OCI-LY1 (cell line): ENCODE measurements around the gene NPM1.

Source experiments
- H2AFZ ChIP-seq: fragments of 200-600 bp; sonication (generic), shearing (Covaris generic); 2 replicates; pipeline ENCODE4 v1.6.0; 2014; ENCODE audit warnings: antibody characterized with exemption, mild to moderate bottlenecking, low read length
- H3F3A ChIP-seq: fragments of 200-600 bp; sonication (generic), shearing (Covaris generic); 2 replicates; pipeline ENCODE4 v1.6.0; 2014; ENCODE audit warnings: mild to moderate bottlenecking, antibody characterized with exemption, low read length, moderate library complexity; ENCODE audit not compliant: insufficient read depth
- H3K27ac ChIP-seq: fragments of 200-600 bp; sonication (generic); 2 replicates; pipeline ENCODE4 v1.5.1; 2014; ENCODE audit warnings: low read length, mixed run types, mild to moderate bottlenecking, low read depth; ENCODE audit not compliant: poor library complexity, severe bottlenecking
- H3K27me3 ChIP-seq: fragments of 200-600 bp; sonication (generic); 2 replicates; pipeline ENCODE4 v1.6.0; 2014; ENCODE audit warnings: antibody characterized with exemption, mild to moderate bottlenecking, low read length, moderate library complexity; ENCODE audit not compliant: insufficient read depth
- H3K36me3 ChIP-seq: fragments of 200-600 bp; sonication (generic); 2 replicates; pipeline ENCODE4 v1.6.1; 2014; ENCODE audit warnings: mild to moderate bottlenecking, antibody characterized with exemption, low read length, moderate library complexity, mixed read lengths; ENCODE audit not compliant: insufficient read depth
- H3K4me1 ChIP-seq: fragments of 200-600 bp; sonication (generic); 2 replicates; pipeline ENCODE4 v1.5.1; 2014; ENCODE audit warnings: mild to moderate bottlenecking, low read length, moderate library complexity; ENCODE audit not compliant: insufficient read depth, severe bottlenecking
- H3K4me2 ChIP-seq: fragments of 200-600 bp; sonication (generic), shearing (Covaris generic); 2 replicates; pipeline ENCODE4 v1.6.1; 2014; ENCODE audit warnings: low read length
- H3K4me3 ChIP-seq: fragments of 200-600 bp; sonication (generic); 2 replicates; pipeline ENCODE4 v1.5.1; 2014; ENCODE audit warnings: low read length, low read depth, mild to moderate bottlenecking, mixed read lengths; ENCODE audit not compliant: poor library complexity, severe bottlenecking
- H3K79me2 ChIP-seq: fragments of 200-600 bp; shearing (Covaris generic); 2 replicates; pipeline ENCODE4 v1.6.1; 2016; ENCODE audit warnings: mixed run types, low read length, mixed read lengths; ENCODE audit not compliant: insufficient read depth
- H3K9ac ChIP-seq: fragments of 200-600 bp; sonication (generic), shearing (Covaris generic); 2 replicates; pipeline ENCODE4 v1.6.1; 2014; ENCODE audit warnings: mild to moderate bottlenecking, low read length, mixed read lengths
- H3K9me2 ChIP-seq: fragments of 200-600 bp; sonication (generic), shearing (Covaris generic); 2 replicates; pipeline ENCODE4 v1.6.1; 2014; ENCODE audit warnings: low read depth, mild to moderate bottlenecking, low read length, mixed read lengths
- H3K9me3 ChIP-seq: fragments of 200-600 bp; shearing (Covaris generic); 2 replicates; pipeline ENCODE4 v1.6.1; 2014; ENCODE audit warnings: low read length, mixed read lengths
- H4K20me1 ChIP-seq: fragments of 200-600 bp; sonication (generic), shearing (Covaris generic); 2 replicates; pipeline ENCODE4 v1.6.0; 2016; ENCODE audit warnings: mild to moderate bottlenecking, low read length; ENCODE audit not compliant: insufficient read depth
- EZH2 ChIP-seq: fragments of 200-600 bp; sonication (generic), shearing (Covaris generic); IDR thresholded peaks from 2 replicates; pipeline ENCODE4 v1.8.0; 2017; ENCODE audit warnings: borderline replicate concordance, mixed run types, mild to moderate bottlenecking, antibody characterized with exemption, low read length, moderate library complexity, mixed read lengths
- TF ChIP-seq, protein P1 (sequence below): fragments of 200-600 bp; sonication (generic), shearing (Covaris generic); IDR thresholded peaks from 2 replicates; pipeline ENCODE4 v1.5.1; 2017; ENCODE audit warnings: mild to moderate bottlenecking, antibody characterized with exemption, low read length, moderate library complexity, mixed read lengths

The NPM1 gene, protein sequence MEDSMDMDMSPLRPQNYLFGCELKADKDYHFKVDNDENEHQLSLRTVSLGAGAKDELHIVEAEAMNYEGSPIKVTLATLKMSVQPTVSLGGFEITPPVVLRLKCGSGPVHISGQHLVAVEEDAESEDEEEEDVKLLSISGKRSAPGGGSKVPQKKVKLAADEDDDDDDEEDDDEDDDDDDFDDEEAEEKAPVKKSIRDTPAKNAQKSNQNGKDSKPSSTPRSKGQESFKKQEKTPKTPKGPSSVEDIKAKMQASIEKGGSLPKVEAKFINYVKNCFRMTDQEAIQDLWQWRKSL

DNA sequence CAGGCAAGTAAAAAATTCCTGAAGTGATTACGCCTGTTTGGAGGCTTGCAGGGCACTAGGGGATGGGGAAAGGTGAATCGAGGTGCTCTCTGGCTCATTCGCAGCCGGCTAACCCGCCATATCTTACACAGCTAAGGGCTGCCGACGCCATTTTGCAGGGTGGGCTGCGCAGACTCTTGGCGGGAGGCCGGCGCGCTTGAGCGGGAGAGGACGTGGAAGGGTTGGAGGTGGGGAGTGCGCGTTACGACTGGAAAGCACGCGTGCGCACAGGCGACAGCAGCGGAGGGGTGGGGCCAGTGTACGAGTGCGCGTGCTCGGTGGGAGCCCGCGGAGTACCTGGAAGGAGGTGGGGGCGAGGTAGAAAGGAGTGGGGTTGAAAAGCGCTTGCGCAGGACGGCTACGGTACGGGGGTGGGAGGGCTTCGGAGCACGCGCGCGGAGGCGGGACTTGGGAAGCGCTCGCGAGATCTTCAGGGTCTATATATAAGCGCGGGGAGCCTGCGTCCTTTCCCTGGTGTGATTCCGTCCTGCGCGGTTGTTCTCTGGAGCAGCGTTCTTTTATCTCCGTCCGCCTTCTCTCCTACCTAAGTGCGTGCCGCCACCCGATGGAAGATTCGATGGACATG, at the start of gene NPM1:
TSS of gene NPM1 (plus strand) at position 505 of the 625 bp plus-strand sequence. CDS start at position 605, 100 bp downstream.
- H3K9ac ChIP-seq: peak within 1 kb of the TSS; percentile 93
- no peaks in the 10 kb centered on the region for H3K27me3 ChIP-seq
- H3F3A ChIP-seq: no peaks in the 10 kb centered on the region
- H3K9me3 ChIP-seq: no peaks in the 10 kb centered on the region
- H3K36me3 ChIP-seq: peaks cover 47% of the 10 kb centered on the region
- H3K79me2 ChIP-seq: peaks cover 47% of the 10 kb centered on the region
- H3K27ac ChIP-seq: peak within 1 kb of the TSS; percentile 77
- H3K9me2 ChIP-seq: no peaks in the 10 kb centered on the region
- H4K20me1 ChIP-seq: peaks cover 7% of the 10 kb centered on the region; the same call in 1 of the 2 replicates
- peak within 1 kb of the TSS; percentile 81 for H3K4me2 ChIP-seq
- TF ChIP-seq, protein P1, sequence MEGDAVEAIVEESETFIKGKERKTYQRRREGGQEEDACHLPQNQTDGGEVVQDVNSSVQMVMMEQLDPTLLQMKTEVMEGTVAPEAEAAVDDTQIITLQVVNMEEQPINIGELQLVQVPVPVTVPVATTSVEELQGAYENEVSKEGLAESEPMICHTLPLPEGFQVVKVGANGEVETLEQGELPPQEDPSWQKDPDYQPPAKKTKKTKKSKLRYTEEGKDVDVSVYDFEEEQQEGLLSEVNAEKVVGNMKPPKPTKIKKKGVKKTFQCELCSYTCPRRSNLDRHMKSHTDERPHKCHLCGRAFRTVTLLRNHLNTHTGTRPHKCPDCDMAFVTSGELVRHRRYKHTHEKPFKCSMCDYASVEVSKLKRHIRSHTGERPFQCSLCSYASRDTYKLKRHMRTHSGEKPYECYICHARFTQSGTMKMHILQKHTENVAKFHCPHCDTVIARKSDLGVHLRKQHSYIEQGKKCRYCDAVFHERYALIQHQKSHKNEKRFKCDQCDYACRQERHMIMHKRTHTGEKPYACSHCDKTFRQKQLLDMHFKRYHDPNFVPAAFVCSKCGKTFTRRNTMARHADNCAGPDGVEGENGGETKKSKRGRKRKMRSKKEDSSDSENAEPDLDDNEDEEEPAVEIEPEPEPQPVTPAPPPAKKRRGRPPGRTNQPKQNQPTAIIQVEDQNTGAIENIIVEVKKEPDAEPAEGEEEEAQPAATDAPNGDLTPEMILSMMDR: no peak
- peak within 1 kb of the TSS; percentile 93 for H3K4me3 ChIP-seq
- peaks cover 35% of the 10 kb centered on the region for H3K4me1 ChIP-seq
- peak within 1 kb of the TSS; percentile 15; the same call in 1 of the 2 replicates for H2AFZ ChIP-seq

DNA sequence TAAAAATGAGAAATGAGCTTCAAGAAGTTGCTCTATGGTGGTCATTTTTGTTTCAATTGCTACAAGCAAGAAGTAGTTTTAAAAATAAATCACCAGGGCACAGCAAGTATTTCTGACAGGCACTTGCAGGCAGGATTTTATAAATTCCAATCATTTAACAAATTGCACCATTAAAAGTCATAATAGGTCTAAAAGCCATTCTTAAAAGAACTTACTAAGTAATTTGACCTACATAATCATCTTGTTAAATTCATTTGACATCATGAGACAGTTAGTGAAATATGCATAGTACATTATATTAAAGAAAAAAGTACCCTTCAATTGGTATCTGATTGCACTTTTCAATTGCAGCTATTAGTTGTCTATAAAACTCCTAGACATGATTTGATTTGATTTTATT, 47.6 kb upstream of the NPM1 start:
- TF ChIP-seq EZH2: no peak
- TF ChIP-seq, protein P1: no peak

DNA sequence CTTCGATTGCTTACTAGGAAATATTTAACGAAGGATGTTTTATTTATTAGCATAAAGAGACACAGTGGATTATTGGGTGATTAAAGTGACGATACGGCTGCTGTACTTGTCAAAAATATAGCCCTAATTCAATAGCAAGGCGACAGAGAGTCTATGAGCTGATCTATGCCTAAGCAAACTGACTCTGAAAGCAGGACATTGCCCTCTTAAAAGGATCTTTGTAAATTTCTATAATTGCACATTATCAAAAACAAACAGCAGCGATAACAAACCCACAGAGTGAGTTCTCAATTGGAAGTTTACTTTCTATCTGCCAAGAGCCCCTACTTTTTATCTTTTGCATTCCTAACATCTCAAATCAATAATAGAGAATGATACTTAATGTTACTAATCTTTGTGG, 47.2 kb upstream of the NPM1 start:
- H4K20me1 ChIP-seq: no peaks in the 10 kb centered on the region
- H3K4me2 ChIP-seq: no peak overlapping the region
- no peaks in the 10 kb centered on the region for H3K79me2 ChIP-seq
- no peaks in the 10 kb centered on the region for H3K9me2 ChIP-seq
- H3K4me3 ChIP-seq: no peak overlapping the region
- H3K27me3 ChIP-seq: no peaks in the 10 kb centered on the region
- H2AFZ ChIP-seq: no peak overlapping the region
- no peaks in the 10 kb centered on the region for H3K4me1 ChIP-seq
- no peaks in the 10 kb centered on the region for H3F3A ChIP-seq
- no peak overlapping the region for H3K9ac ChIP-seq
- no peaks in the 10 kb centered on the region for H3K9me3 ChIP-seq
- H3K36me3 ChIP-seq: no peaks in the 10 kb centered on the region
- TF ChIP-seq, protein P1: no peak
- no peak for TF ChIP-seq EZH2
- no peak overlapping the region for H3K27ac ChIP-seq

More for the DNA sequence above, 47.6 kb upstream of the NPM1 start:
- no peaks in the 10 kb centered on the region for H3K9me3 ChIP-seq
- H4K20me1 ChIP-seq: no peaks in the 10 kb centered on the region
- no peak overlapping the region for H3K4me2 ChIP-seq
- no peak overlapping the region for H3K27ac ChIP-seq
- no peaks in the 10 kb centered on the region for H3K4me1 ChIP-seq
- H3K36me3 ChIP-seq: no peaks in the 10 kb centered on the region
- no peaks in the 10 kb centered on the region for H3K9me2 ChIP-seq
- H3K79me2 ChIP-seq: no peaks in the 10 kb centered on the region
- no peaks in the 10 kb centered on the region for H3K27me3 ChIP-seq
- no peak overlapping the region for H3K9ac ChIP-seq
- H3K4me3 ChIP-seq: no peak overlapping the region
- H3F3A ChIP-seq: no peaks in the 10 kb centered on the region
- no peak overlapping the region for H2AFZ ChIP-seq
